ENCODE measurements around the gene LARP7. TPM values are rescaled to one million over a fixed set of nuclear protein-coding genes. Genes with fewer than 3 reads are reported as not detected.

Gene LARP7
- total and polyA plus RNA-seq, 8 donors = 18.1 to 100 (median 38.8) TPM

- Histone ChIP-seq H3K27ac (no peak overlapping the region), H3K9me3 (no peaks in the 10 kb centered on the region), H3K36me3 (peaks cover 34 to 77% (median 71%) of the 10 kb centered on the region in 4 donors), H3K4me1 (peaks cover 0 to 23% (median 6%) of the 10 kb centered on the region in 4 donors), H3K4me3 (no peak overlapping the region), H3K27me3 (no peaks in the 10 kb centered on the region)
- intact Hi-C loops (cut with DNase I; ENCODE audit: low total_unique reads) = no loop called here
- no peak for DNase-seq
- 71 to 83% (median 76%) methylated on average over 8 of the region's 8 CpGs for WGBS, 5 donors
- no peak for TF ChIP-seq POLR2A (IDR thresholded peaks at IDR 0.05)
- TF ChIP-seq CTCF (IDR thresholded peaks at IDR 0.05) = no peak
- no peak for TF ChIP-seq EP300 (IDR thresholded peaks at IDR 0.05)
- TF ChIP-seq POLR2AphosphoS5 (IDR thresholded peaks at IDR 0.05) = no peak
Observed at GRCh38 chr4:112645541-112646329, 8.8 kb downstream of the LARP7 start.

GRCh38 chr4:112646632-112647537 lies 9.9 kb downstream of the LARP7 start:
- peaks cover 39 to 89% (median 82%) of the 10 kb centered on the region in 4 donors for H3K36me3 ChIP-seq
- intact Hi-C loops (cut with DNase I; ENCODE audit: low total_unique reads) = no loop called here
- peaks cover 0 to 13% (median under 1%) of the 10 kb centered on the region in 4 donors for H3K4me1 ChIP-seq
- no peak for DNase-seq
- no peak overlapping the region for H3K27ac ChIP-seq
- H3K4me3 ChIP-seq = no peak overlapping the region
- H3K27me3 ChIP-seq = no peaks in the 10 kb centered on the region
- WGBS, 5 donors = 58 to 72% (median 71%) methylated on average over 6 of the region's 6 CpGs
- TF ChIP-seq EP300 (IDR thresholded peaks at IDR 0.05) = no peak
- TF ChIP-seq POLR2A (IDR thresholded peaks at IDR 0.05) = no peak
- no peak for TF ChIP-seq CTCF (IDR thresholded peaks at IDR 0.05)
- no peak for TF ChIP-seq POLR2AphosphoS5 (IDR thresholded peaks at IDR 0.05)
- H3K9me3 ChIP-seq = no peaks in the 10 kb centered on the region

GRCh38 chr4:112647785-112648184 lies 10.8 kb downstream of the LARP7 start:
- Histone ChIP-seq H3K9me3 (no peaks in the 10 kb centered on the region), H3K4me3 (no peak overlapping the region), H3K36me3 (peaks cover 39 to 94% (median 89%) of the 10 kb centered on the region in 4 donors), H3K27ac (no peak overlapping the region), H3K27me3 (no peaks in the 10 kb centered on the region), H3K4me1 (peaks cover 0 to 4% (median 0%) of the 10 kb centered on the region in 4 donors)
- TF ChIP-seq POLR2A (IDR thresholded peaks at IDR 0.05) = no peak
- WGBS, 5 donors = 46 to 79% (median 59%) methylated on average over 3 of the region's 3 CpGs
- DNase-seq = no peak
- intact Hi-C loops (cut with DNase I; ENCODE audit: low total_unique reads) = no loop called here

GRCh38 chr4:112648263-112649054 lies 11.5 kb downstream of the LARP7 start:
- intact Hi-C loops (cut with DNase I; ENCODE audit: low total_unique reads) = no loop called here
- Histone ChIP-seq H3K9me3 (no peaks in the 10 kb centered on the region), H3K27me3 (no peaks in the 10 kb centered on the region), H3K27ac (no peak overlapping the region), H3K4me1 (no peaks in the 10 kb centered on the region), H3K36me3 (peaks cover 39 to 99% (median 95%) of the 10 kb centered on the region in 4 donors), H3K4me3 (no peak overlapping the region)
- WGBS, 5 donors = 49 to 61% (median 56%) methylated on average over 3 of the region's 3 CpGs
- DNase-seq = no peak
- TF ChIP-seq POLR2A (IDR thresholded peaks at IDR 0.05) = no peak
- TF ChIP-seq POLR2AphosphoS5 (IDR thresholded peaks at IDR 0.05) = no peak
- TF ChIP-seq EP300 (IDR thresholded peaks at IDR 0.05) = no peak
- TF ChIP-seq CTCF (IDR thresholded peaks at IDR 0.05) = no peak

Data from stomach (tissue), 9 donors.